Kidney tubule cell (primary cell): ENCODE data around the gene FMN2.

Experiments
- DNase-seq: peaks from one replicate; pipeline ENCODE4 v3.0.0-alpha.2; 2018; ENCODE audit warnings: low spot score

FMN2 gene

GRCh38 chr1:240492832-240493440 lies 401.3 kb downstream of the FMN2 start:
- peak; percentile 37 for DNase-seq

DNA sequence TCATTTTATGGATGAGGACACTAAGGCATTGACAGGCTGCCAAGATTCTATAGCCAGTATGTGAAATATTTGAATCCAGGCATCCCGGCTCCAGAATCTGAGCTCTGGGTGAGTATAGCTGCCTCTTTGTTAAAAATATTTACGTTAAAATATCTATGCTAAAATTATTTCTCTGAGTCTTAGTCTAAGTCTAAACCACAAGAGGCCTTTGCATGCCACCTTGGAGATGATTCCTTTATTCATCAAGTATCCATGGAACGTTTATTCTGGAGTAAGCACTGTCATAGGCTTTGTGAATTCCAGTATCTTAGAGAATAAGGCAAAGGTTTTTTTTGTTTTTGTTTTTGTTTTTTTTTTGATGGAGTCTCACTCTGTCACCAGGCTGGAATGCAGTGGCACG lies 403.9 kb downstream of the FMN2 start:
- DNase-seq: no peak

DNA sequence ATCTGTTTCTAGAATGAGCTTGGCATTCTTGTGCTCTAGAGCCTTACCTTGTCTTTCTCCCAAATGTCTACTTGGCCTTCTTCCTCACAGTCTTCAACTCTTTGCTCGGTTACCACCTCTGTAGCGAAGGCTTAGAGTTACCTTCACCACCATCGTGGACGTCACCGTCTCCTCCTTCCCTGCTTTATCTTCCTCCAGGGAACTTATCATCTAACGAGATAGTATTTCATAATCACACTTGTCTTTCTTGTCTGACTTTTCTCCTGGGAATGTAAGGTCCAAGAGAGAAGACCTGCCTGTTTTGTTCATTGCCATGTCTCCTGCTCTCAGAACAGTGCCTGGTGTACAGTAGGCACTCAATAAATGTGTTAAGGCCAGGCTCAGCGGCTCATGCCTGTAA lies 404.7 kb downstream of the FMN2 start:
- no peak for DNase-seq

- DNase-seq: peak; percentile 70
Observed at GRCh38 chr1:240496941-240497340, 405.3 kb downstream of the FMN2 start.

- DNase-seq: no peak
Observed at GRCh38 chr1:240497908-240498307, 406.2 kb downstream of the FMN2 start.

GRCh38 chr1:240498335-240498734 lies 406.7 kb downstream of the FMN2 start:
- no peak for DNase-seq

DNA sequence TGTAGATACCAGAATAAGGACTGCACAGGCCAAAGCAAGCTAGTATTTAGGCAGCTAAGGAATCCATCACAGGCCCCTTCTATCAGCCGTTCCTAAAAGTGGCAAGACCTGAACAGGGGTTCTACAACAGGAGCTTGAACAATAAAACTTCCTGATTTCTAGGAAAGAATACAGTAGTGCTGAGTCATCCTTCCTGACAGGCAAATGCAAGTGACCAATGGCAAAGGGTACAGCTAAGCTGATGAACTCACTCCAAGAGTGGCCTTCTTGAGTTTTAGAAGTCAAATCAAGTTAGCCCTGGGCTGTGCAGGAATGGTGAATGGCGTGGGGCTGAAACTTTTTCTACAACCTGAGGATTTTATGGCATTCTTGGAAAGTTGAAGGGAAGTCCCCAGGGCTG lies 407.3 kb downstream of the FMN2 start:
- peak; percentile 44 for DNase-seq

DNA sequence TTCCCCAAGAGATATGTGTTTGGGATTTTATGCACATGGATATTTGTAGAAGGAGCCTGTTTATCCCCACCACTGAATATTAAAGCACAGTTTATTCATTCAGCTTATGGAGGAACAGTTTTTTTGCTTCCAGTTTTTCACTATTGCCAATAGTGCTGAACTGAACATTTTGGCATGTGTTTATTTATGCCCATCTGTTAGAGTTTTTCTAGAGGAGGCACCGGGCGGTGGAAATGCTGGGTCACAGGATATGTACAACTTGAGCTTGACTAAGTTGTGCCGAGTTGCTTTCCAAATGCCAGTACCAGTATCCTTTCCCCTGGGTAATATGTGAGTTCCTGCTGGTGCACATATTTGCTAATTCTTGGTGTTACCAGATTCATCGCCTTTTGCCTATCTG lies 409.0 kb downstream of the FMN2 start:
- DNase-seq: no peak

- peak; percentile 26 for DNase-seq
Observed at GRCh38 chr1:240501115-240501514, 409.4 kb downstream of the FMN2 start.

DNA sequence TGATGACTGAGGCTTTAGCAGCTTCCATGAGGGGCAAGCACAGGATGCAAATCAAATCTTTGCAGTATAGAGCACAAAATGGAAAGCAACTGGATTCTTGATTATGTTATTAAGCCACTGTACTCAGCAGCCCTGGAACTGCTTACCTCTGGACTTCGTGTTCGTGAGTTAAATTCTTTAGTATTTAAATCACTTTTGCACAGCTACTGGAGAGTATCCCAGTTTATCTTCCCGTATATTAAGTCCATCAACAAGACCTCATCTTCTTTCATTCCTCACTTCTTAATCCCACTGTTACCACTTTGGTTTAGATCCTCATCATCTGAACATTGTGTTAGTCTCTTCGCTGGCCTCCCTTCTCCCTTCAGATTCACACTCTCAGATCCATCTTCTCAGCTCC lies 411.4 kb downstream of the FMN2 start:
- no peak for DNase-seq

DNA sequence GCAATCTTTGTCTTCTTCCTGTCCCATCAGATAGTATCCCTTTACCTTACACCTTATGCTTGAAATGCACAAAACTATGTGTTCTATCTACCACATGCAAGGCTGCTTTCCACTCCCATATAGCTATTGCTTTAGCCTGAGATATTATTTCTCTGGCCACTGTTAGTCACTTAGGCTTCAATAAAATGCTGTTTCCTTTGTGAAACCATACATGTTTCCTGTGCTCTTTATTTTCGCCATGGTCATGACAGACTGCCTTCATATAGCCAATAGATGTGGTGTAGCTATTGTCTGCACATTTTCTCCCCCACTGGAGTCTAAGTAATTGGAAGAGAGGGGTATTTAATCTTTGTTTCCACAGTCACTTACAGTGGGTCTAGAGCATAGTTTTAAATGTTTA lies 411.9 kb downstream of the FMN2 start:
- DNase-seq: no peak

GRCh38 chr1:240506176-240506575 lies 414.5 kb downstream of the FMN2 start:
- no peak for DNase-seq

DNA sequence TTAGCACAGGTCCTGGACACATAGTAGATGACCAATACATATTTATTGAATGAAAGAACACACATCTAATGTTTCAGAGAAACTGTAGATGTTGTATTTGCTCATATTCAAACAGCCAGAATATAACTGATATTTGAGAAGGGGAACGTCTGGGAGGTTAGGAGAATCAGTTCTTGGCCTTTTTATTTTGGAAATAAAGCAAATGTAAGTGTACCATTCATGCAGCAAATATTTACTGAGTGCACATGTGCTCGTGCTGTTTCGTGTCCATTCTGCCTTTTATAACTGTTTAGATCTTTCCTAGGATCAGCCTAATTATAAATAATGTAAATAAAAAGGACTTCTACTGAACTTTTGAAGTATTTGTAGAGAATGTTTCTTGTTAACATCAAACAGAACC lies 416.5 kb downstream of the FMN2 start:
- DNase-seq: no peak

DNA sequence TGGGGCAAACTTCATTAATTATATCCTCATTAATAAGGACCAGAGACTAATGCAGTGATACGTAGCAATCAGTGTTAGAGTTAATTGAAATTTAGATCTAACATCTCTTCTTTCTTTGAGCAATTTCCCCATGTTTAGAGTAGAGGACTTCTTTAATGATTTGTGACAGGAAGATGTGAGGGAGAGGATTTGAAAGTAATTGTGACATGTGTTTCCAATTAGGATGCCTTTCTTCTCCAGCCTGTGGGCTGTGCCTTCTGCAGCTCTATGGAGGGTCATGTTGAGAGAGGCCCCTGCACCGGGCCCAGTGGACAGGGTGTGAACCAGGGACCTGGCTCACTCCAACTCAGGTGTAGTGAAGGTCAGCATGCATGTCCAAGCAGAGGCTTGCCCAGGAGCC lies 417.3 kb downstream of the FMN2 start:
- no peak for DNase-seq

GRCh38 chr1:240511789-240512188 lies 420.1 kb downstream of the FMN2 start:
- DNase-seq: no peak

GRCh38 chr1:240515505-240515904 lies 423.8 kb downstream of the FMN2 start:
- DNase-seq: peak; percentile 44

GRCh38 chr1:240516069-240516468 lies 424.4 kb downstream of the FMN2 start:
- peak; percentile 20 for DNase-seq

DNA sequence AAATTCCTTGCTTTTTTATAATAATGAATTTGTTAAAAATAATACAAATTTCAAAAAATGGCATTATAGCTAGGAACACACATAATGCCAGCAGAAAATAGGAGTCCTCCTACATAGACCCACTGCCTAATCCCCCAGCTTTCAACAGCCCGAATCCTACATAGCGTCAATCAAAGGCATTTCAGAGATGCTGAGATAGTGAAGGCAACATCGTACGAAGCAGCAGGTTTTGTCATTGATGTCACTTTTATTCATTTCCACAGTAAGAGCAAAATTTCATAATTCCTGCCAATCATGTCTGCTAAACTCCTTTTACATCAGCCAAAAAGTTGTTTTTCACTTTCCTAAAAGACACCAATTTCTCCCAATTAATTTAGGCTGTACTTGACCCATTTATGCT lies 426.2 kb downstream of the FMN2 start:
- no peak for DNase-seq

- DNase-seq: no peak
Observed at GRCh38 chr1:240522122-240522822, 430.6 kb downstream of the FMN2 start.

GRCh38 chr1:240524356-240525069 lies 432.8 kb downstream of the FMN2 start:
- DNase-seq: no peak
